HFFc6 (cell line): ENCODE data around the gene PDE4D. TPM values are rescaled to one million over a fixed set of nuclear protein-coding genes. Genes with fewer than 3 reads are reported as not detected.

ENCODE experiments used
- DNase-seq: peaks from one replicate; pipeline ENCODE4 v3.0.0-alpha.2; 2018
- H3K27ac Mint-ChIP-seq: 2 replicates; pipeline ENCODE4 v1.8.0; 2020; ENCODE audit warnings: mild to moderate bottlenecking, mixed read lengths
- H3K27me3 Mint-ChIP-seq: 2 replicates; pipeline ENCODE4 v1.8.0; 2021; ENCODE audit warnings: mild to moderate bottlenecking, moderate library complexity, mixed read lengths; ENCODE audit not compliant: insufficient read depth
- H3K36me3 Mint-ChIP-seq: 2 replicates; pipeline ENCODE4 v1.8.0; 2021; ENCODE audit warnings: low read depth, mixed read lengths
- H3K4me1 Mint-ChIP-seq: 2 replicates; pipeline ENCODE4 v1.8.0; 2020; ENCODE audit warnings: low read depth, mixed read lengths
- H3K4me3 Mint-ChIP-seq: 2 replicates; pipeline ENCODE4 v1.8.0; 2020; ENCODE audit warnings: mild to moderate bottlenecking, moderate library complexity, mixed read lengths
- H3K9me3 Mint-ChIP-seq: 2 replicates; pipeline ENCODE4 v1.8.0; 2020; ENCODE audit warnings: mild to moderate bottlenecking, mixed read lengths
- CTCF ChIP-seq: fragments of 200-600 bp; sonication (generic); IDR thresholded peaks from 2 replicates; pipeline ENCODE4 v1.5.0; 2021; ENCODE audit warnings: antibody characterized with exemption, mild to moderate bottlenecking
- total RNA-seq, 6 experiments: library from RNA; stranded (reverse); fragmentation: NEBNext Ultra II Directional; extraction: Animal tissue kit (Norgen Biotek cat#: 25700); gene quantifications; 2 replicates in 1 of 6; 3 replicates in 5 of 6; pipeline ENCODE4 v1.2.3, GENCODE V29; 2021

The PDE4D gene
- total RNA-seq, 6 experiments from 2014 or later = 1.8 to 7.3 (median 6.2) TPM

- no peak overlapping the region for H3K27ac Mint-ChIP-seq
- H3K9me3 Mint-ChIP-seq = no peaks in the 10 kb centered on the region
- no peaks in the 10 kb centered on the region for H3K36me3 Mint-ChIP-seq
- peaks cover 48% of the 10 kb centered on the region for H3K4me1 Mint-ChIP-seq
- H3K4me3 Mint-ChIP-seq = no peak overlapping the region
- DNase-seq = no peak
- no peak for TF ChIP-seq CTCF
- H3K27me3 Mint-ChIP-seq = peaks cover 2% of the 10 kb centered on the region
Measured at GRCh38 chr5:59842999-59843398, 50.5 kb downstream of the PDE4D start.

- no peaks in the 10 kb centered on the region for H3K36me3 Mint-ChIP-seq
- peak; percentile 82 for DNase-seq
- H3K4me1 Mint-ChIP-seq = peaks cover 41% of the 10 kb centered on the region
- peak overlapping the region; percentile 49; the same call in 1 of the 2 replicates for H3K27ac Mint-ChIP-seq
- peaks cover 4% of the 10 kb centered on the region for H3K27me3 Mint-ChIP-seq
- no peaks in the 10 kb centered on the region for H3K9me3 Mint-ChIP-seq
- H3K4me3 Mint-ChIP-seq = peak overlapping the region; percentile 16; the same call in 1 of the 2 replicates
- TF ChIP-seq CTCF = no peak
Measured at GRCh38 chr5:59840200-59840601, 53.3 kb downstream of the PDE4D start.

- Mint-ChIP-seq H3K36me3 (no peaks in the 10 kb centered on the region), H3K4me3 (no peak overlapping the region), H3K4me1 (peaks cover 41% of the 10 kb centered on the region), H3K27me3 (peaks cover 5% of the 10 kb centered on the region), H3K9me3 (no peaks in the 10 kb centered on the region), H3K27ac (no peak overlapping the region)
- TF ChIP-seq CTCF = no peak
- DNase-seq = no peak
Measured at GRCh38 chr5:59838989-59839388, 54.5 kb downstream of the PDE4D start.

GRCh38 chr5:59838067-59838466 lies 55.5 kb downstream of the PDE4D start:
- no peak overlapping the region for H3K4me3 Mint-ChIP-seq
- H3K27me3 Mint-ChIP-seq = peaks cover 9% of the 10 kb centered on the region
- H3K36me3 Mint-ChIP-seq = no peaks in the 10 kb centered on the region
- H3K9me3 Mint-ChIP-seq = no peaks in the 10 kb centered on the region
- peaks cover 32% of the 10 kb centered on the region for H3K4me1 Mint-ChIP-seq
- no peak overlapping the region for H3K27ac Mint-ChIP-seq
- no peak for DNase-seq
- TF ChIP-seq CTCF = no peak

GRCh38 chr5:59837071-59837470 lies 56.5 kb downstream of the PDE4D start:
- Mint-ChIP-seq H3K27ac (no peak overlapping the region), H3K36me3 (no peaks in the 10 kb centered on the region), H3K4me1 (peaks cover 31% of the 10 kb centered on the region), H3K9me3 (no peaks in the 10 kb centered on the region), H3K27me3 (peaks cover 9% of the 10 kb centered on the region), H3K4me3 (no peak overlapping the region)
- no peak for TF ChIP-seq CTCF
- no peak for DNase-seq

GRCh38 chr5:59835800-59836199 lies 57.7 kb downstream of the PDE4D start:
- Mint-ChIP-seq H3K36me3 (no peaks in the 10 kb centered on the region), H3K4me3 (no peak overlapping the region), H3K27me3 (peaks cover 14% of the 10 kb centered on the region), H3K4me1 (peaks cover 31% of the 10 kb centered on the region), H3K9me3 (no peaks in the 10 kb centered on the region), H3K27ac (no peak overlapping the region)
- no peak for TF ChIP-seq CTCF
- no peak for DNase-seq
